Parathyroid adenoma (tissue), 2 donors: ENCODE results near the gene PHTF2.
"Not testable (repeated sequence)": the region's sequence is repeated elsewhere in the genome, so short reads cannot be mapped to it uniquely, and the experiment has no call there.

Source experiments
- H2AFZ ChIP-seq: fragments of 300-600 bp; sonication (generic); one replicate; pipeline ENCODE4 v1.7.0; 2017; ENCODE audit warnings: antibody characterized with exemption, mild to moderate bottlenecking
- H3K27ac ChIP-seq: fragments of 300-600 bp; sonication (generic); one replicate; pipeline ENCODE4 v1.7.0; 2017
- H3K27me3 ChIP-seq: fragments of 300-600 bp; sonication (generic); one replicate; pipeline ENCODE4 v1.7.0; 2017; ENCODE audit warnings: low read length; ENCODE audit not compliant: control insufficient read depth, insufficient read depth
- H3K36me3 ChIP-seq: fragments of 300-600 bp; sonication (generic); one replicate; pipeline ENCODE4 v1.7.0; 2017; ENCODE audit warnings: low read length; ENCODE audit not compliant: control insufficient read depth, insufficient read depth
- H3K4me1 ChIP-seq: fragments of 300-600 bp; sonication (generic); one replicate; pipeline ENCODE4 v1.7.0; 2017; ENCODE audit warnings: control low read depth
- H3K4me2 ChIP-seq: fragments of 300-600 bp; sonication (generic); one replicate; pipeline ENCODE4 v1.7.0; 2017; ENCODE audit warnings: low read length
- H3K4me3 ChIP-seq: fragments of 300-600 bp; sonication (generic); one replicate; pipeline ENCODE4 v1.7.0; 2017; ENCODE audit warnings: low read depth, low read length
- H3K79me2 ChIP-seq: fragments of 300-600 bp; sonication (generic); one replicate; pipeline ENCODE4 v1.7.0; 2017; ENCODE audit warnings: control low read depth
- H3K9ac ChIP-seq: fragments of 300-600 bp; sonication (generic); one replicate; pipeline ENCODE4 v1.7.0; 2017; ENCODE audit warnings: mild to moderate bottlenecking
- H3K9me3 ChIP-seq: fragments of 300-600 bp; sonication (generic); one replicate; pipeline ENCODE4 v1.7.0; 2017; ENCODE audit warnings: low read length; ENCODE audit not compliant: control insufficient read depth
- TF ChIP-seq, protein P1 (sequence below): fragments of 300-600 bp; sonication (generic); IDR thresholded peaks from one replicate; pipeline ENCODE4 v1.7.0; 2017; ENCODE audit warnings: antibody characterized with exemption, mild to moderate bottlenecking
- donor health status: primary hyperparathyroidism.

Gene PHTF2

DNA sequence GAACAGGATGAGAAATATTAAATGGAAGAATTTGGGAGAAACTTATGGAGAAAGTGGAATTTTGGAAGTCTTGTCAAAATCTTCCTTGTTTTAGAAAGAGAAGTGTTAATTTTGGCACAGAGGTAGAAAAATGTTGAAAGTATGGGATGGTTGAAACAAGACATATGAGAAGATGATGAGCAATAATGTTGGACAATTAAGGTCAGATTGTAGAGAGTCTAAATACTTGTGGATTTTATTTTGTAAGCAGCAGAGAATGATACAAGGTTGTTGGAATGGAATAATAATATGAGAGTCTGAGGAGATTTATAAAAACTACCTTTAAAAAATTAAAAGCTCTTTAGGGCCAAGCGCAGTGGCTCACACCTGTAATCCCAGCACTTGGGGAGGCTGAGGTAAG lies 34.6 kb downstream of the PHTF2 start:
- no peaks in the 10 kb centered on the region for H3K36me3 ChIP-seq
- peaks cover 9% of the 10 kb centered on the region for H3K4me1 ChIP-seq
- no peaks in the 10 kb centered on the region for H3K27me3 ChIP-seq
- no peak overlapping the region for H3K4me3 ChIP-seq
- H2AFZ ChIP-seq: no peak overlapping the region
- TF ChIP-seq, protein P1, sequence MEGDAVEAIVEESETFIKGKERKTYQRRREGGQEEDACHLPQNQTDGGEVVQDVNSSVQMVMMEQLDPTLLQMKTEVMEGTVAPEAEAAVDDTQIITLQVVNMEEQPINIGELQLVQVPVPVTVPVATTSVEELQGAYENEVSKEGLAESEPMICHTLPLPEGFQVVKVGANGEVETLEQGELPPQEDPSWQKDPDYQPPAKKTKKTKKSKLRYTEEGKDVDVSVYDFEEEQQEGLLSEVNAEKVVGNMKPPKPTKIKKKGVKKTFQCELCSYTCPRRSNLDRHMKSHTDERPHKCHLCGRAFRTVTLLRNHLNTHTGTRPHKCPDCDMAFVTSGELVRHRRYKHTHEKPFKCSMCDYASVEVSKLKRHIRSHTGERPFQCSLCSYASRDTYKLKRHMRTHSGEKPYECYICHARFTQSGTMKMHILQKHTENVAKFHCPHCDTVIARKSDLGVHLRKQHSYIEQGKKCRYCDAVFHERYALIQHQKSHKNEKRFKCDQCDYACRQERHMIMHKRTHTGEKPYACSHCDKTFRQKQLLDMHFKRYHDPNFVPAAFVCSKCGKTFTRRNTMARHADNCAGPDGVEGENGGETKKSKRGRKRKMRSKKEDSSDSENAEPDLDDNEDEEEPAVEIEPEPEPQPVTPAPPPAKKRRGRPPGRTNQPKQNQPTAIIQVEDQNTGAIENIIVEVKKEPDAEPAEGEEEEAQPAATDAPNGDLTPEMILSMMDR: no peak
- no peak overlapping the region for H3K9ac ChIP-seq
- H3K27ac ChIP-seq: no peak overlapping the region
- H3K4me2 ChIP-seq: no peak overlapping the region
- H3K79me2 ChIP-seq: peaks cover 8% of the 10 kb centered on the region
- no peaks in the 10 kb centered on the region for H3K9me3 ChIP-seq

DNA sequence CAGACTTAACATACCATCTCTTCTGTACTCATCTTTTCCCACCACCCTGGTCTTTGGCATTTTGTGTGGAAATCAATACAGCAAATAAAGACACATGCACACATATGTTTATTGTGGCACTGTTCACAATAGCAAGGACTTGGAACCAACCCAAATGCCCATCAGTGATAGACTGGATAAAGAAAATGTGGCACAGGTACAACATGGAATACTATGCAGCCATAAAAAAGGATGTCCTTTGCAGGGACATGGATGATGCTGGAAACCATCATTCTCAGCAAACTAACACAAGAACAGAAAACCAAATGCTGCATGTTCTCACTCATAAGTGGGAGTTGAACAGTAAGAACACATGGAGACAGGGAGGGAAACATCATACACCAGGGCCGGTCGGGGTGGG lies 37.9 kb downstream of the PHTF2 start:
- H3K36me3 ChIP-seq, H2AFZ ChIP-seq, H3K79me2 ChIP-seq, H3K4me2 ChIP-seq, H3K9ac ChIP-seq, H3K27ac ChIP-seq, H3K27me3 ChIP-seq, H3K9me3 ChIP-seq, H3K4me3 ChIP-seq: not testable (repeated sequence)
- peaks cover 12% of the 10 kb centered on the region for H3K4me1 ChIP-seq

DNA sequence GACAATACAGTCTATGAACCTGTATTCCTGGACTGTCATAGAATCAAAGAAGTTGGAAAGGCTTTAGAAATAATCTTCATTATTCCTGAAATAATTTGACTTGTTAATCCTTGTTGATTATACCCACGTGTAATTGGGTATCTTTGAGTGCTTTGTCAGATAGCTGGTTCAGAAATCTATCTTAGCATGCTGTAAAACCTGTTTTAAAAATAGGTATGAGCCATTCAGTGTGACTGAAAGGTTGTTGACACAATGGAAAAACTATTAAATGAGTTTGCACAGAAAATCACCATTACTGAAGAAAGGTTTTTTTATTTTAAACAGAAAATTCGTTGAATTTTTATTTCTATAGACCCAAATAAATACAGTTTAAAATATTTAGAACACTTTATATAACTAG lies 38.7 kb downstream of the PHTF2 start:
- H3K36me3 ChIP-seq: no peaks in the 10 kb centered on the region
- H3K27ac ChIP-seq: no peak overlapping the region
- no peaks in the 10 kb centered on the region for H3K9me3 ChIP-seq
- no peak overlapping the region for H3K9ac ChIP-seq
- no peak overlapping the region for H2AFZ ChIP-seq
- H3K27me3 ChIP-seq: no peaks in the 10 kb centered on the region
- no peak overlapping the region for H3K4me3 ChIP-seq
- peaks cover 3% of the 10 kb centered on the region for H3K79me2 ChIP-seq
- peaks cover 9% of the 10 kb centered on the region for H3K4me1 ChIP-seq
- no peak overlapping the region for H3K4me2 ChIP-seq
- TF ChIP-seq, protein P1: no peak

DNA sequence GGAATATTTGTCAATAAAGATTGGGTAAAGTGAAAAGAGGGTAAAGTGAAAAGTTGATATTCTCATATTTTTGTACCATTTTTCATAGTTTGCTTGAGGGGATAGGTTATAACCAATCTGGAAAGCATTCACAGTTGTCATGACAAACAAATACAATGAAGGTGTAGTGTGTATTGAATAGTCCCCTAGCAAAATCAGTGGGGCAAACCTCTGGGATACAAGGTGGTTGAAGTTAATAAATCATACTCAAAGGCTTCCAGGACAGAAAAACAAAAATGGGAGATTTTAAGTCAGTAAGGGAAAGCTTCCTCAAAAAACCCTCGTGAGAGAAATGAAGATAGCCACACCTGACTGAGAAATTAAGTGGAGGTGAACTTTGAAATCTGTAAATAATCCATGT lies 39.4 kb downstream of the PHTF2 start:
- H2AFZ ChIP-seq: no peak overlapping the region
- no peaks in the 10 kb centered on the region for H3K27me3 ChIP-seq
- H3K36me3 ChIP-seq: no peaks in the 10 kb centered on the region
- no peak overlapping the region for H3K4me3 ChIP-seq
- no peak overlapping the region for H3K9ac ChIP-seq
- H3K4me2 ChIP-seq: no peak overlapping the region
- H3K9me3 ChIP-seq: no peaks in the 10 kb centered on the region
- H3K79me2 ChIP-seq: peaks cover 3% of the 10 kb centered on the region
- H3K27ac ChIP-seq: no peak overlapping the region
- peaks cover 9% of the 10 kb centered on the region for H3K4me1 ChIP-seq
- TF ChIP-seq, protein P1: no peak

DNA sequence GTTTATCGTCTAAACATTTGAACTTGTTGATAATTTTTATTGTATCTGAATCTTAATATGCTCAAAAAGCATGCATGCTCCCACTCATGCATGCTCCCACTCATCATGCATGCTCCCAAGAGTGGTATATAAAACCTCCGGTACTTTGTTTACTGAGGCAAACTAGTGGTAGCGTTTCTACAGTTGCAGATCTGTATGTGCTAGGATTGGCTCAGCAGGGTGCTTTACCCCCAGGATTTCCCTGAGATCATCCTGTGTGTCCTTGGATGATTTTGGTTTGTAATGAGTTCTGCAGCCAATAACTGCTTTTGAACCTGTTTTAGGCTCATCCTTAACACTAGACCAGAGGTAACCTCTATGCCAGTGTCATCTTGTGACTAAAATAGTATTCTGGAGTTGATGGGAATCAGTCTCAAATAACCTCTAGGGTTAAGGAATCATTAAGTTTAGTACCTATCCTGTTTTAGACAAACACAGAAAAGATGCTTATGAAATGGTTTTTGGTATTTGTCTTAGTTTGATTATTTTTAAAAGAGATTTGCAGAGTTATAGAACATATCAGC lies 40.4 kb downstream of the PHTF2 start:
- H3K4me1 ChIP-seq: peaks cover 9% of the 10 kb centered on the region
- H3K79me2 ChIP-seq: peaks cover 3% of the 10 kb centered on the region
- no peaks in the 10 kb centered on the region for H3K36me3 ChIP-seq
- no peak overlapping the region for H3K27ac ChIP-seq
- H3K4me3 ChIP-seq: no peak overlapping the region
- H3K27me3 ChIP-seq: no peaks in the 10 kb centered on the region
- H2AFZ ChIP-seq: no peak overlapping the region
- no peaks in the 10 kb centered on the region for H3K9me3 ChIP-seq
- no peak overlapping the region for H3K4me2 ChIP-seq
- no peak overlapping the region for H3K9ac ChIP-seq
- TF ChIP-seq, protein P1: no peak
